Smooth muscle cell of the brain vasculature (primary cell): Measurements from ENCODE around the gene BAIAP3.

ENCODE experiments used
- DNase-seq: peaks from one replicate; pipeline ENCODE4 v3.0.0-alpha.2; 2012; ENCODE audit warnings: low read depth, low spot score

BAIAP3 gene

GRCh38 chr16:1331712-1332617 lies 1.5 kb upstream of the BAIAP3 start:
- no peak for DNase-seq

- DNase-seq = no peak
These were observed 762 bp upstream of the BAIAP3 start for GRCh38 chr16:1332618-1333148.

DNA sequence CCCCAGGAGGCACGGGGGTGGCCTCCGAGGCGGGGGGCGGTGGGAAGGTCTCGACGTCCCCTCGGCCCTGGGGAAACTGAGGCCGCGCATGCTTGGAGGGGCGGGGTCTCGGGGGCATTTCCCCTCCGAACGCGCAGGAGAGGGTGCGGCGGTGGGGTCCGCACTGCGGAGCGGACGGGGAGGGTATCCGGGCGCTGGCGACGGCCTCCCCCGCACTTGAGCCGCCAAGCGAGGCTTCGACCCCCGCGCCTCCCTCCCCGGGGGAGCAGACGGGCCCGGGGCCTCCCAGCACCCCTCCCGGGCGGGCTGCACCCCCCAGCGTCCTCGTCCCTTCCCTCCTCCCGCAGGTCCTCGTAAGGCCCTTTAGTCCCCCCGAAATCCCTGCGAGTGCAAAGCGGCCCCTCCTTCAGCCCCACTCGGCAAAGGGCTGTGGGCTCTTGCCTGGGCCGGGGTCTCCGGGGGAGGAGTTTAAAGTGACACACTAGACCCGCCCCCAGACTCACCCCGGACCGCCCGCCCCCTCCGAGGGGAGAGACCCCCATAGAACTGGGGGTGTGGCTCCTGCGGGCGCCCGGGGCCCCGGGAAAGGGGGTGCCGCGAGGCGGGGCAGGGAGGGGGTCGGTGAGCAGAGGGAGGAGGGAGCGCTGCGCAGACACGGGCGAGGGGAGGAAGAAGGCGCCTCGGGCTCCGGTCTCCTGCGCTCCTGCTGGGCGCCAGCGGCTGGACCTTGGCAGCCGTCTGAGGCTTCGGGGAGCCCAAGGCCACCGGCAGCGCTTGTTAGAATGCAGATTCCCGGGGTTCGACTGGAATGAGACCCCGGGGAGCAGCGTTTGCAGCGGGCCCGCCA lies 632 bp downstream of the BAIAP3 start:
- no peak for DNase-seq

GRCh38 chr16:1334739-1335138 lies 1.3 kb downstream of the BAIAP3 start:
- DNase-seq = no peak

- no peak for DNase-seq
These were observed 1.9 kb downstream of the BAIAP3 start for GRCh38 chr16:1335211-1335971.

DNA sequence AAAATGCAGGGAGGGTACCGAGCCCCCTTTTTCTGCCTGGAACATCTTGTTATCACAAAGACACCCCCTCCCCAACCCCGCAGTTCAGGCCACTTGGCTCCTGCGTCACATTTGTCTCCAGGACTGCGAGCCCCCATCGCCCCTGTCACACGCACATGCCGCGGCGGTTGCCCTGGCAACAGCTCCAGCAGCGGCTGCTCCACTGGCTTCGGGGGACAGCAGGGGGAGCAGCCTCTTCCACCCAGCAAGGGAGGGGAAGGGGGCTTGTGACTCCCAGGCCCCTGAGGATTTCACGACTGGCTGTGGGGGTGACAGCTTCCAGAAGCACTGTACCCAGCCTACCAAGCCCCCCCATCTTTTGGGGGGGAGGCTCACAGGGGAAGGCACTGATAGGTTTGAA lies 2.6 kb downstream of the BAIAP3 start:
- DNase-seq = no peak

- DNase-seq = no peak
These were observed 3.2 kb downstream of the BAIAP3 start for GRCh38 chr16:1336619-1337018.

- no peak for DNase-seq
These were observed 4.0 kb downstream of the BAIAP3 start for GRCh38 chr16:1337486-1337885.

GRCh38 chr16:1338119-1338730 lies 4.8 kb downstream of the BAIAP3 start:
- no peak for DNase-seq

GRCh38 chr16:1338855-1339675 lies 5.6 kb downstream of the BAIAP3 start:
- no peak for DNase-seq

DNA sequence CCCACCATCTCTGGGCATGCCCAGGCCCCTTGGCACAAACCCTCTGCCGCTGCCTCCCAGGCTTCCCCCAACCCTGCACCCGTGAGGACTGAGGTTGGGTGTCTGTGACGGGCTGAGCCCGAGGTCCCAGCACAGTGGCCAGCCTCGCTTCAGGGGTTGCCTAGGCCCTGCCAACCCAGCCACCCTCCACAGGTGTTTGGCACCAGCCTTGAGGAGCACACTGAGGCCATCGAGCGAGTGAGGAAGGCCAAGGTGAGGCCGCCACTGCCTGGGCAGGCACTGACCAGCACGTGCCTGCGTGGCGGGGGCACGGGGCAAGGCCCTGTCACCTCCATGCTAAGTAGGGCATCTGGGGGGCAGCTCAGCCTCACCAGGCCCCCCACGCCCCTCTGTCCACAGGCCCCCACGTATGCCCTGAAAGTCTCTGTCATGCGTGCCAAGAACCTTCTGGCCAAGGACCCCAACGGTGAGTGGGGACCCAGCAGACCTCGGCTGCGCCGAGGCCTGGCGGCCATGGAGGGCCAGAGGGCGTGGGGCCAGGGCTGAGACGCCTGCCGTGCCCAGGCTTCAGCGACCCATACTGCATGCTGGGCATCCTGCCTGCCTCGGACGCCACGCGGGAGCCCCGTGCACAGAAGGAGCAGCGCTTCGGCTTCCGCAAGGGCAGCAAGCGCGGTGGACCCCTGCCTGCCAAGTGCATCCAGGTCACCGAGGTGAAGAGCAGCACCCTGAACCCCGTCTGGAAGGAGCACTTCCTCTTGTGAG lies 7.5 kb downstream of the BAIAP3 start:
- no peak for DNase-seq

DNA sequence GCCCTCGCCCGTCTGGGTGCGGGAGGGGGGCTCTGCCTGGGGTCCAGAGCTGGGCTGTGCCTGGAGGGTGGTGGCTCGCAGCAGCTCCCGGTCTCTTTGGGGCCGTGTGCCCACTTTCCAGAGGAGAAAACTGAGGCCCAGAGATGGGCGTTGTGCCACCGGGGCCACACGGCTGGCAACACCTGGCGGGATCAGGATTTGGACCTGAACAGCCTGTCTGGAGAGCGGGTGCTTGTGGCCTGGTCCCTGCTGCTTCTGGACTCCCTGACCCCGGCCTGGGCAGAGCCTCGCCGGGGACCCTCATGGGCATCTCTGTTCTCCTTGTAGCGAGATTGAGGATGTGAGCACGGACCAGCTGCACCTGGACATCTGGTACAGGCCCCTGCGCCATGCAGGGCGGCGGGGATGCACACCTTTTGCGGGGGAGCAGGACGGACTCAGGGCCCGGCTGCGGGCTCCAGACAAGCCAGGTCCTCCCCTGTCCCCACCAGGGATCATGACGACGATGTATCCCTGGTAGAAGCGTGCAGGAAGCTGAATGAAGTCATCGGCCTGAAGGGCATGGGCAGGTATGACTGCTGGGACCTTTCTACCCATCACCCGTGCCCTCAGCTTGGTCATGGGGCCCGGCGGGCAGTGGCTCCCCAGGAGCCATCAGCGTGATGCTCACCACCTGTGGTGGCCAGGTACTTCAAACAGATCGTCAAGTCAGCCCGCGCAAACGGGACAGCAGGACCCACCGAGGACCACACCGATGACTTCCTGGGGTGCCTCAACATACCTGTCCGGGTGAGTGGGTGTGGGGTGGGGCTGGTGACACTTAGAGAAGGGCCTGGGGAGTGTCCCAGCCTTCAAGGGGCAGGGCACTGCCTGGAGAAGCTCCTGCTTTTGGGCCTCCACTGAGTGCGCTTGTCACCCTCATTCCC lies 8.3 kb downstream of the BAIAP3 start:
- DNase-seq = no peak

GRCh38 chr16:1342526-1343427 lies 9.3 kb downstream of the BAIAP3 start:
- no peak for DNase-seq

DNA sequence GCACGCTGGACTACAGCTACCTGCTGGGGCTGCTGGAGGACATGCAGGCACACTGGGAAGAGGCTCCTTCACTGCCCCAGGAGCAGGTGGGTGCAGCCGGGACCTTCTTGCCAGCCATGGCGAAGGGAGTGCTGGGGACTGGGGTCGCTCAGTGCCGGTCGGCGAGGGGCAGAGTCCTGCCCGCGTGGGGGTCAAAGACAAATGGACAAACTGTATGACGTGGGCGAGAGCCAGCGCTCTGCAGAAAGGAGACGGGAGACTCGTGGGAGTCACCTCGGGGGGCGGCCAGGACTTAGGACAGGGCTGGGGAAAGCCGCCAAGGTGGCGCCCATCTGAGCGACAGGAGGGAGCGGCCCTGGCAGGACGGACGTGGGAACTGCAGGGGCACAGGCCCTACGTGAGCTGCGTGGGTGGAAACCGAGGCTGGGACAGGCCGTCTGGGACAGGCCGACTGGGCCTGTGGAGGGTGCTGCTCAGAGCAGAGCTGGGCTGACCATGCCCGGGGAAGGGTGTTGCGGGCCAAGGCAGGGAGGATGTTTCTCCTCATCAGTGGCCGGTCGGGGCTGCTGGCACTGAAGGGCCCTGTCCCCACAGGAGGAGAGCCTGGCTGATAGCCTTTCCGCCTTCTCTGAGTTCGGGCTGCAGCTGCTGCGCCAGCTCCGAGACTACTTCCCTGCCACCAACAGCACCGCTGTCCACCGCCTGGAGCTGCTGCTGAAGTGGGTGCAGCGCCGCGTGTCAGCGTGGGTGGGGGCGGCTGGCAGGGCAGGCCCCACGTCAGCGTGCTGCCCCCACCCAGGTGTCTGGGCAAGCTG lies 10.2 kb downstream of the BAIAP3 start:
- no peak for DNase-seq

DNA sequence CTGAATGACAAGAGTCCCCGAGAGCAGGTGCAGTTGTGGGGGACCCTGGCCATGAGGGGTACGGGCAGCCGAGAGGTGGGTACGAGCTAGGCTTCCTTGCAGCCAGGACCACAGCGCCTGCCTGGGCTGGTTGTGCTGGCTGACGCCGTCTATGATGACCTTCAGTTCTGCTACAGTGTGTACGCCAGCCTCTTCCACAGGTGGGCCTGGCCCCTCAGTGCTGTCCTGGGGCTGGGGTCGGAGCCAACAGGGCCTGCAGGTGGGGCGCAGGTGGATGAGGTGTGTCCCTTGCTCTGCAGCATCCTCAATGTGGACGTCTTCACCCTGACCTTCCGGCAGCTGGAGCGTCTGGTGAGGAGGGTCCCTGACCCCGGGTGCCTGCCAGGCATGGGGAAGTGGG lies 11.1 kb downstream of the BAIAP3 start:
- DNase-seq = no peak

- DNase-seq = no peak
These were observed 11.6 kb downstream of the BAIAP3 start for GRCh38 chr16:1345087-1345486.
